Neuron (in vitro differentiated cells): ENCODE measurements around the gene RAB4A.

ENCODE experiments used
- H2AFZ ChIP-seq: one replicate; pipeline ENCODE4 v1.6.1; 2013; ENCODE audit warnings: low read depth, mild to moderate bottlenecking, inconsistent platforms, low read length, moderate library complexity
- H3K27me3 ChIP-seq: one replicate; pipeline ENCODE4 v1.6.1; 2013; ENCODE audit warnings: low read length; ENCODE audit not compliant: insufficient read depth
- H3K36me3 ChIP-seq: one replicate; pipeline ENCODE4 v1.6.1; 2013; ENCODE audit warnings: low read length; ENCODE audit not compliant: insufficient read depth
- H3K4me1 ChIP-seq: one replicate; pipeline ENCODE4 v1.6.1; 2013; ENCODE audit warnings: low read length; ENCODE audit not compliant: insufficient read depth
- H3K4me3 ChIP-seq: 2 replicates; pipeline ENCODE4 v1.5.1; 2013; ENCODE audit warnings: mild to moderate bottlenecking, low read length, moderate library complexity
- H3K9me3 ChIP-seq: one replicate; pipeline ENCODE4 v1.6.1; 2013; ENCODE audit warnings: low read length

RAB4A gene

GRCh38 chr1:229230893-229231753 lies 39.8 kb upstream of the RAB4A start:
- H3K9me3 ChIP-seq, result no peaks in the 10 kb centered on the region
- H3K4me3 ChIP-seq, result no peak overlapping the region
- peaks cover 30% of the 10 kb centered on the region for H3K4me1 ChIP-seq
- H3K36me3 ChIP-seq, result no peaks in the 10 kb centered on the region
- peaks cover 9% of the 10 kb centered on the region for H3K27me3 ChIP-seq
- no peak overlapping the region for H2AFZ ChIP-seq

- H3K36me3 ChIP-seq, result no peaks in the 10 kb centered on the region
- H3K4me1 ChIP-seq, result peaks cover 30% of the 10 kb centered on the region
- H3K9me3 ChIP-seq, result no peaks in the 10 kb centered on the region
- no peak overlapping the region for H3K4me3 ChIP-seq
- peaks cover 9% of the 10 kb centered on the region for H3K27me3 ChIP-seq
- no peak overlapping the region for H2AFZ ChIP-seq
Measured at GRCh38 chr1:229231754-229232119, 39.2 kb upstream of the RAB4A start.

- no peaks in the 10 kb centered on the region for H3K36me3 ChIP-seq
- H3K4me1 ChIP-seq, result peaks cover 23% of the 10 kb centered on the region
- no peak overlapping the region for H2AFZ ChIP-seq
- no peaks in the 10 kb centered on the region for H3K9me3 ChIP-seq
- H3K4me3 ChIP-seq, result no peak overlapping the region
- H3K27me3 ChIP-seq, result peaks cover 2% of the 10 kb centered on the region
Measured at GRCh38 chr1:229234870-229235472, 35.9 kb upstream of the RAB4A start.

- Histone ChIP-seq H3K36me3 (no peaks in the 10 kb centered on the region), H2AFZ (no peak overlapping the region), H3K4me3 (no peak overlapping the region), H3K27me3 (no peaks in the 10 kb centered on the region), H3K4me1 (peaks cover 14% of the 10 kb centered on the region), H3K9me3 (no peaks in the 10 kb centered on the region)
Measured at GRCh38 chr1:229237320-229237719, 33.6 kb upstream of the RAB4A start.

- H3K9me3 ChIP-seq, result peaks cover 3% of the 10 kb centered on the region
Measured at GRCh38 chr1:229238231-229238630, 32.7 kb upstream of the RAB4A start.

GRCh38 chr1:229238674-229239415 lies 32.1 kb upstream of the RAB4A start:
- H3K9me3 ChIP-seq, result peaks cover 3% of the 10 kb centered on the region
- no peaks in the 10 kb centered on the region for H3K27me3 ChIP-seq
- peaks cover 14% of the 10 kb centered on the region for H3K4me1 ChIP-seq
- no peak overlapping the region for H3K4me3 ChIP-seq
- H2AFZ ChIP-seq, result no peak overlapping the region
- no peaks in the 10 kb centered on the region for H3K36me3 ChIP-seq

More at GRCh38 chr1:229238231-229238630, 32.7 kb upstream of the RAB4A start:
- Histone ChIP-seq H3K27me3 (no peaks in the 10 kb centered on the region), H2AFZ (no peak overlapping the region), H3K4me1 (peaks cover 14% of the 10 kb centered on the region), H3K4me3 (no peak overlapping the region), H3K36me3 (no peaks in the 10 kb centered on the region)

- Histone ChIP-seq H3K4me3 (no peak overlapping the region), H3K36me3 (no peaks in the 10 kb centered on the region), H3K9me3 (peaks cover 3% of the 10 kb centered on the region), H2AFZ (no peak overlapping the region), H3K27me3 (no peaks in the 10 kb centered on the region), H3K4me1 (peaks cover 14% of the 10 kb centered on the region)
Measured at GRCh38 chr1:229240532-229240931, 30.4 kb upstream of the RAB4A start.

- H2AFZ ChIP-seq, result no peak overlapping the region
- H3K9me3 ChIP-seq, result peaks cover 3% of the 10 kb centered on the region
- no peaks in the 10 kb centered on the region for H3K36me3 ChIP-seq
- H3K27me3 ChIP-seq, result no peaks in the 10 kb centered on the region
- H3K4me3 ChIP-seq, result no peak overlapping the region
- H3K4me1 ChIP-seq, result peaks cover 14% of the 10 kb centered on the region
Measured at GRCh38 chr1:229241390-229241789, 29.5 kb upstream of the RAB4A start.

- Histone ChIP-seq H3K36me3 (no peaks in the 10 kb centered on the region), H3K4me1 (peaks cover 14% of the 10 kb centered on the region), H3K4me3 (no peak overlapping the region), H2AFZ (no peak overlapping the region), H3K9me3 (peaks cover 3% of the 10 kb centered on the region), H3K27me3 (no peaks in the 10 kb centered on the region)
Measured at GRCh38 chr1:229243638-229244037, 27.3 kb upstream of the RAB4A start.

- H3K4me3 ChIP-seq, result no peak overlapping the region
- H3K27me3 ChIP-seq, result no peaks in the 10 kb centered on the region
Measured at GRCh38 chr1:229244091-229244490, 26.8 kb upstream of the RAB4A start.

GRCh38 chr1:229247871-229248270 lies 23.0 kb upstream of the RAB4A start:
- H2AFZ ChIP-seq, result no peak overlapping the region
- peaks cover 8% of the 10 kb centered on the region for H3K4me1 ChIP-seq
- H3K36me3 ChIP-seq, result no peaks in the 10 kb centered on the region
- H3K9me3 ChIP-seq, result peaks cover 3% of the 10 kb centered on the region
- H3K27me3 ChIP-seq, result no peaks in the 10 kb centered on the region
- H3K4me3 ChIP-seq, result no peak overlapping the region

More at GRCh38 chr1:229244091-229244490, 26.8 kb upstream of the RAB4A start:
- Histone ChIP-seq H3K36me3 (no peaks in the 10 kb centered on the region), H2AFZ (no peak overlapping the region), H3K9me3 (peaks cover 3% of the 10 kb centered on the region), H3K4me1 (peaks cover 14% of the 10 kb centered on the region)

- H3K27me3 ChIP-seq, result no peaks in the 10 kb centered on the region
- H2AFZ ChIP-seq, result no peak overlapping the region
- H3K36me3 ChIP-seq, result no peaks in the 10 kb centered on the region
- no peaks in the 10 kb centered on the region for H3K9me3 ChIP-seq
- H3K4me3 ChIP-seq, result no peak overlapping the region
- peaks cover 15% of the 10 kb centered on the region for H3K4me1 ChIP-seq
Measured at GRCh38 chr1:229248821-229249817, 21.8 kb upstream of the RAB4A start.
